Natural killer cell (primary cell): ENCODE results near the gene COX6B2. TPM values are rescaled to one million over a fixed set of nuclear protein-coding genes. Genes with fewer than 3 reads are reported as not detected.

Source experiments
- ATAC-seq, 3 donors: fragments of 150-1000 bp in 2 of 3; fragments of 200-7000 bp in 1 of 3; cut with Tn5 transposase; 1 replicate in 1 of 3; 2 replicates in 2 of 3; pipeline ENCODE4 v1.10.0; 2021; ENCODE audit warnings: mild to moderate bottlenecking in 2 of 3, moderate library complexity in 2 of 3
- DNase-seq, 2 donors: peaks; one replicate each; pipeline versions ENCODE4 v3.0.0 to v3.0.0-alpha.2; 2013 to 2021; ENCODE audit warnings: mixed read lengths in 1 of 2
- H3K27ac ChIP-seq: one replicate; pipeline ENCODE4 v1.5.1; 2013; ENCODE audit warnings: mild to moderate bottlenecking, low read length
- H3K27me3 ChIP-seq: one replicate; pipeline ENCODE4 v1.6.1; 2013; ENCODE audit warnings: low read length; ENCODE audit not compliant: control insufficient read depth, insufficient read depth
- H3K36me3 ChIP-seq: one replicate; pipeline ENCODE4 v1.6.1; 2013; ENCODE audit warnings: low read length; ENCODE audit not compliant: control insufficient read depth, insufficient read depth
- H3K4me1 ChIP-seq: one replicate; pipeline ENCODE4 v1.6.1; 2013; ENCODE audit warnings: low read length; ENCODE audit not compliant: control insufficient read depth, insufficient read depth
- H3K4me3 ChIP-seq: one replicate; pipeline ENCODE4 v1.5.1; 2013; ENCODE audit warnings: low read length
- H3K9me3 ChIP-seq: one replicate; pipeline ENCODE4 v1.6.1; 2013; ENCODE audit warnings: low read length; ENCODE audit not compliant: control insufficient read depth, insufficient read depth
- H3K27ac Mint-ChIP-seq, 2 donors: one replicate each; pipeline ENCODE4 v1.8.0; 2022; ENCODE audit warnings: mild to moderate bottlenecking in 2 of 2, mixed read lengths in 2 of 2, moderate library complexity in 1 of 2
- H3K27me3 Mint-ChIP-seq, 2 donors: one replicate each; pipeline ENCODE4 v1.8.0; 2022; ENCODE audit warnings: low read depth in 2 of 2, mixed read lengths in 2 of 2
- H3K36me3 Mint-ChIP-seq: one replicate; pipeline ENCODE4 v1.8.0; 2022; ENCODE audit warnings: mixed read lengths
- H3K4me1 Mint-ChIP-seq, 2 donors: one replicate each; pipeline ENCODE4 v1.8.0; 2022; ENCODE audit warnings: mixed read lengths in 2 of 2
- H3K4me3 Mint-ChIP-seq: one replicate; pipeline ENCODE4 v1.8.0; 2022; ENCODE audit warnings: mild to moderate bottlenecking, moderate library complexity, mixed read lengths
- H3K9me3 Mint-ChIP-seq, 2 donors: one replicate each; pipeline ENCODE4 v1.8.0; 2022; ENCODE audit warnings: mixed read lengths in 2 of 2
- CTCF ChIP-seq: fragments of 200-600 bp; IDR thresholded peaks from one replicate; pipeline ENCODE4 v1.8.0; 2022; ENCODE audit warnings: antibody characterized with exemption
- WGBS: methylation state at CpG from one replicate; pipeline ENCODE4 v1.1.7; 2013; ENCODE audit warnings: missing lambda C conversion rate; ENCODE audit not compliant: insufficient coverage; 5-methylcytosine and 5-hydroxymethylcytosine counted together
- intact Hi-C: fragments of 100-400 bp; cut with micrococcal nuclease; formaldehyde crosslinking; loops from one replicate; pipeline ENCODE4 v1.14.2; 2022
- total RNA-seq, 4 donors: library from RNA; stranded (reverse); fragments of 120-200 nt in 1 of 4; gene quantifications; one replicate each; pipeline versions ENCODE4 v1.2.3 to v1.2.4, GENCODE V29; 2013 to 2022

COX6B2 gene
- total RNA-seq, 3 donors from 2014 or later (not counting 1 experiment from before 2014, with no cell fraction given) = 0.26 to 6.5 TPM; not detected in 1

GRCh38 chr19:55340784-55341147 lies 13.8 kb downstream of the COX6B2 start:
- no peak overlapping the region for H3K27ac ChIP-seq
- Mint-ChIP-seq H3K4me3 (peak overlapping the region; percentile 84), H3K4me1 (peaks cover 18 to 41% of the 10 kb centered on the region in 2 donors), H3K36me3 (no peaks in the 10 kb centered on the region), H3K27ac (peak overlapping the region; percentile 96 to 99), H3K27me3 (peaks cover 0 to 8% of the 10 kb centered on the region in 2 donors), H3K9me3 (no peaks in the 10 kb centered on the region)
- intact Hi-C loops = no loop called here
- DNase-seq (peak in 1 of 2 donors; percentile 49), ATAC-seq (no peak)
- TF ChIP-seq CTCF = no peak
- 5% methylated on average over 21 of the region's 24 CpGs for WGBS
- no peak overlapping the region for H3K4me3 ChIP-seq
- H3K4me1 ChIP-seq = peaks cover 31% of the 10 kb centered on the region
- peaks cover 4% of the 10 kb centered on the region for H3K36me3 ChIP-seq
- no peaks in the 10 kb centered on the region for H3K9me3 ChIP-seq
- no peaks in the 10 kb centered on the region for H3K27me3 ChIP-seq

- intact Hi-C loops = loop anchor here (1.0 to 2.0 kb wide), 4 partner anchors 39 to 81 kb away; partner anchors contain the start of genes PPP6R1 and RPL28
- DNase-seq (peak; percentile 53 to 58), ATAC-seq (peak in 1 of 3 donors; percentile 1)
- Histone ChIP-seq H3K27me3 (no peaks in the 10 kb centered on the region), H3K4me3 (peak overlapping the region; percentile 57), H3K9me3 (no peaks in the 10 kb centered on the region), H3K27ac (peak overlapping the region; percentile 86), H3K36me3 (peaks cover 4% of the 10 kb centered on the region), H3K4me1 (peaks cover 31% of the 10 kb centered on the region)
- no peak for TF ChIP-seq CTCF
- peak overlapping the region; percentile 96 to 99 for H3K27ac Mint-ChIP-seq
- no peaks in the 10 kb centered on the region for H3K9me3 Mint-ChIP-seq
- peaks cover 18 to 37% of the 10 kb centered on the region in 2 donors for H3K4me1 Mint-ChIP-seq
- H3K4me3 Mint-ChIP-seq = peak overlapping the region; percentile 94
- WGBS = 5% methylated on average over 44 of the region's 44 CpGs
- peaks cover 0 to 9% of the 10 kb centered on the region in 2 donors for H3K27me3 Mint-ChIP-seq
- no peaks in the 10 kb centered on the region for H3K36me3 Mint-ChIP-seq
Measured at GRCh38 chr19:55339889-55340783, 14.4 kb downstream of the COX6B2 start.

GRCh38 chr19:55339105-55339888 lies 15.2 kb downstream of the COX6B2 start, which contains the start of gene KMT5C:
Gene KMT5C (plus strand): TSS chr19:55339876. CDS start chr19:55341937, 2,061 bp downstream.
- Mint-ChIP-seq H3K36me3 (no peaks in the 10 kb centered on the region), H3K27me3 (peaks cover 0 to 9% of the 10 kb centered on the region in 2 donors), H3K9me3 (no peaks in the 10 kb centered on the region), H3K4me3 (peak within 1 kb of the TSS; percentile 94), H3K27ac (peak within 1 kb of the TSS; percentile 96 to 99), H3K4me1 (peaks cover 18 to 33% of the 10 kb centered on the region in 2 donors)
- under 1% methylated on average over 62 of the region's 63 CpGs for WGBS
- peak within 1 kb of the TSS; percentile 97 for H3K27ac ChIP-seq
- peaks cover 4% of the 10 kb centered on the region for H3K36me3 ChIP-seq
- ATAC-seq (peak; percentile 67 to 88 (median 76)), DNase-seq (peak; percentile 100)
- H3K27me3 ChIP-seq = no peaks in the 10 kb centered on the region
- H3K4me1 ChIP-seq = peaks cover 31% of the 10 kb centered on the region
- peak within 1 kb of the TSS; percentile 57 for H3K4me3 ChIP-seq
- no peaks in the 10 kb centered on the region for H3K9me3 ChIP-seq
- no peak for TF ChIP-seq CTCF
- intact Hi-C loops = loop anchor here (1.0 to 2.0 kb wide), 4 partner anchors 38 to 80 kb away; partner anchors contain the start of genes PPP6R1 and RPL28
